HG02759 (cell line): Measurements from ENCODE around the gene RAB3C.

Experiments used
- ATAC-seq: cut with Tn5 transposase; IDR thresholded peaks from one replicate; pipeline ENCODE4 v1.9.1; 2021; ENCODE audit warnings: mild to moderate bottlenecking, moderate library complexity; ENCODE audit not compliant: unreplicated experiment

The RAB3C gene

GRCh38 chr5:58813855-58814254 lies 231.0 kb downstream of the RAB3C start:
- no peak for ATAC-seq

- ATAC-seq, result no peak
Measured at GRCh38 chr5:58816181-58816731, 233.4 kb downstream of the RAB3C start.

GRCh38 chr5:58818465-58818864 lies 235.6 kb downstream of the RAB3C start:
- ATAC-seq, result no peak

- ATAC-seq, result no peak
Measured at GRCh38 chr5:58825441-58825840, 242.6 kb downstream of the RAB3C start.

- no peak for ATAC-seq
Measured at GRCh38 chr5:58825899-58826298, 243.0 kb downstream of the RAB3C start.

GRCh38 chr5:58827463-58827862 lies 244.6 kb downstream of the RAB3C start:
- ATAC-seq, result no peak

- no peak for ATAC-seq
Measured at GRCh38 chr5:58828258-58828657, 245.4 kb downstream of the RAB3C start.

- no peak for ATAC-seq
Measured at GRCh38 chr5:58834242-58835225, 251.7 kb downstream of the RAB3C start.

GRCh38 chr5:58836351-58836750 lies 253.5 kb downstream of the RAB3C start:
- no peak for ATAC-seq

GRCh38 chr5:58838729-58839128 lies 255.9 kb downstream of the RAB3C start:
- no peak for ATAC-seq

GRCh38 chr5:58842852-58843251 lies 260.0 kb downstream of the RAB3C start:
- ATAC-seq, result no peak

- ATAC-seq, result no peak
Measured at GRCh38 chr5:58844395-58844794, 261.5 kb downstream of the RAB3C start.

GRCh38 chr5:58847041-58847440 lies 264.2 kb downstream of the RAB3C start:
- no peak for ATAC-seq

- ATAC-seq, result no peak
Measured at GRCh38 chr5:58849223-58849622, 266.3 kb downstream of the RAB3C start.

- ATAC-seq, result peak; percentile 64
Measured at GRCh38 chr5:58849921-58850667, 267.2 kb downstream of the RAB3C start.

GRCh38 chr5:58851153-58851552 lies 268.3 kb downstream of the RAB3C start:
- no peak for ATAC-seq

- ATAC-seq, result no peak
Measured at GRCh38 chr5:58851571-58851970, 268.7 kb downstream of the RAB3C start.

- ATAC-seq, result no peak
Measured at GRCh38 chr5:58852566-58852965, 269.7 kb downstream of the RAB3C start.

- ATAC-seq, result no peak
Measured at GRCh38 chr5:58854441-58854840, 271.6 kb downstream of the RAB3C start.

GRCh38 chr5:58855851-58856739 lies 273.2 kb downstream of the RAB3C start:
- ATAC-seq, result peak; percentile 62

GRCh38 chr5:58857609-58858008 lies 274.7 kb downstream of the RAB3C start:
- ATAC-seq, result no peak
